Aorta (tissue), 5 donors: ENCODE data around the gene NKX1-1. TPM values are rescaled to one million over a fixed set of nuclear protein-coding genes. Genes with fewer than 3 reads are reported as not detected.

Experiments
- ATAC-seq: fragments of 200-7000 bp; cut with Tn5 transposase; one replicate; pipeline ENCODE4 v1.9.1; 2022; ENCODE audit warnings: moderate library complexity; ENCODE audit not compliant: low FRiP score
- DNase-seq, 2 donors: peaks; one replicate each; pipeline ENCODE4 v3.0.0-alpha.2; 2020
- H3K27ac ChIP-seq, 2 donors: one replicate each; pipeline ENCODE4 v1.5.1; 2013; ENCODE audit warnings: low read length in 2 of 2, mild to moderate bottlenecking in 2 of 2, moderate library complexity in 2 of 2, control low read depth in 1 of 2, inconsistent platforms in 1 of 2, low read depth in 1 of 2
- H3K27me3 ChIP-seq, 2 donors: one replicate each; pipeline ENCODE4 v1.6.1; 2013; ENCODE audit warnings: control low read depth in 1 of 2, low read length in 1 of 2, mild to moderate bottlenecking in 1 of 2, moderate library complexity in 1 of 2; ENCODE audit not compliant: insufficient read depth in 2 of 2, control insufficient read depth in 1 of 2
- H3K36me3 ChIP-seq, 2 donors: one replicate each; pipeline ENCODE4 v1.6.1; 2013; ENCODE audit warnings: control low read depth in 1 of 2, low read length in 1 of 2, mild to moderate bottlenecking in 1 of 2; ENCODE audit not compliant: insufficient read depth in 2 of 2, control insufficient read depth in 1 of 2
- H3K4me1 ChIP-seq, 2 donors: one replicate each; pipeline ENCODE4 v1.6.1; 2013; ENCODE audit warnings: low read length in 2 of 2, control low read depth in 1 of 2, mild to moderate bottlenecking in 1 of 2, moderate library complexity in 1 of 2; ENCODE audit not compliant: insufficient read depth in 2 of 2, control insufficient read depth in 1 of 2
- H3K4me3 ChIP-seq, 2 donors: one replicate each; pipeline ENCODE4 v1.5.1; 2013; ENCODE audit warnings: low read length in 2 of 2, control low read depth in 1 of 2, mild to moderate bottlenecking in 1 of 2
- H3K9me3 ChIP-seq: one replicate; pipeline ENCODE4 v1.6.1; 2013; ENCODE audit warnings: mild to moderate bottlenecking, low read length; ENCODE audit not compliant: control insufficient read depth
- WGBS, 2 donors: extraction: QIAGEN DNeasy Blood & Tissue Kit; methylation state at CpG; one replicate each; pipeline ENCODE4 v1.1.7; 2013; 5-methylcytosine and 5-hydroxymethylcytosine counted together
- intact Hi-C, 2 donors: fragments of 100-400 bp; cut with DNase I; formaldehyde crosslinking; loops; one replicate each; pipeline versions ENCODE4 v1.14.2 to v1.15.0; 2022
- long read RNA-seq, 2 donors: library from polyadenylated mRNA; unstranded; transcript quantifications; one replicate each; pipeline ENCODE4 v2.0.0, GENCODE V29; 2020 to 2021
- polyA plus RNA-seq, 2 donors: library from polyadenylated mRNA; stranded (reverse); fragments of 200-250 nt; gene quantifications; one replicate each; pipeline ENCODE4 v1.2.3, GENCODE V29; 2013
- total RNA-seq, 2 donors: library from RNA; stranded (reverse); fragmentation: NEBNext Ultra II Directional; extraction: Animal tissue kit (Norgen Biotek cat#: 25700); gene quantifications; one replicate each; pipeline ENCODE4 v1.2.1, GENCODE V29; 2021
- donor health status: healthy with polysubstance abuse.
- donor health status: Bipolar disorder and iron deficiency.
- donor health status: DM: no; HTN: no; CAD: no.
- donor health status: DM: no; HTN: no; CAD: no.
- donor health status: DM: yes; HTN: yes; CAD: no.

The NKX1-1 gene
- total RNA-seq, result not detected
- polyA plus RNA-seq, result not detected
- long read RNA-seq, donor 1, result 0 reads
- long read RNA-seq, donor 2, result 0 reads

GRCh38 chr4:1406394-1406980, at the start of gene NKX1-1:
TSS of gene NKX1-1 (minus strand) at chr4:1406442. CDS start at chr4:1406442, 0 bp downstream.
- ATAC-seq, result no peak
- 1 to 2% methylated on average over 50 to 91 of the region's 91 CpGs for WGBS, 2 donors
- Histone ChIP-seq H3K27ac (no peak within 1 kb of the TSS), H3K4me3 (no peak within 1 kb of the TSS), H3K4me1 (no peaks in the 10 kb centered on the region), H3K27me3 (no peaks in the 10 kb centered on the region), H3K36me3 (no peaks in the 10 kb centered on the region), H3K9me3 (no peaks in the 10 kb centered on the region)
- intact Hi-C loops, result no loop called here
- peak in 1 of 2 donors; percentile 56 for DNase-seq

GRCh38 chr4:1453731-1454130, 47.5 kb upstream of the NKX1-1 start:
- Histone ChIP-seq H3K27ac (no peak overlapping the region), H3K4me1 (no peaks in the 10 kb centered on the region), H3K9me3 (peaks cover 2% of the 10 kb centered on the region), H3K27me3 (no peaks in the 10 kb centered on the region), H3K36me3 (no peaks in the 10 kb centered on the region), H3K4me3 (no peak overlapping the region)
- 84 to 90% methylated on average over 2 of the region's 2 CpGs for WGBS, 2 donors
- intact Hi-C loops, result no loop called here
- ATAC-seq, result no peak
- DNase-seq, result no peak

GRCh38 chr4:1452431-1453051, 46.3 kb upstream of the NKX1-1 start:
- 49 to 67% methylated on average over 5 of the region's 5 CpGs for WGBS, 2 donors
- H3K27ac ChIP-seq, result no peak overlapping the region
- H3K4me1 ChIP-seq, result no peaks in the 10 kb centered on the region
- DNase-seq, result no peak
- ATAC-seq, result no peak
- no peaks in the 10 kb centered on the region for H3K27me3 ChIP-seq
- H3K36me3 ChIP-seq, result no peaks in the 10 kb centered on the region
- intact Hi-C loops, result no loop called here
- H3K4me3 ChIP-seq, result no peak overlapping the region
- peaks cover 2% of the 10 kb centered on the region for H3K9me3 ChIP-seq

- H3K9me3 ChIP-seq, result peaks cover 2% of the 10 kb centered on the region
- no peaks in the 10 kb centered on the region for H3K27me3 ChIP-seq
- intact Hi-C loops, result no loop called here
- no peak overlapping the region for H3K27ac ChIP-seq
- no peak overlapping the region for H3K4me3 ChIP-seq
- H3K36me3 ChIP-seq, result no peaks in the 10 kb centered on the region
- ATAC-seq (no peak), DNase-seq (no peak)
- WGBS, 2 donors, result 58 to 62% methylated on average over 3 of the region's 3 CpGs
- H3K4me1 ChIP-seq, result no peaks in the 10 kb centered on the region
These were observed 45.5 kb upstream of the NKX1-1 start for GRCh38 chr4:1451752-1452122.

- 76 to 83% methylated on average over 18 of the region's 18 CpGs for WGBS, 2 donors
- Histone ChIP-seq H3K4me3 (no peak overlapping the region), H3K27me3 (no peaks in the 10 kb centered on the region), H3K9me3 (peaks cover 2% of the 10 kb centered on the region), H3K36me3 (no peaks in the 10 kb centered on the region), H3K4me1 (no peaks in the 10 kb centered on the region), H3K27ac (no peak overlapping the region)
- no peak for ATAC-seq
- intact Hi-C loops, result no loop called here
- no peak for DNase-seq
These were observed 45.0 kb upstream of the NKX1-1 start for GRCh38 chr4:1451106-1451751.

GRCh38 chr4:1449833-1450741, 43.8 kb upstream of the NKX1-1 start:
- no peaks in the 10 kb centered on the region for H3K36me3 ChIP-seq
- no peaks in the 10 kb centered on the region for H3K4me1 ChIP-seq
- no peak overlapping the region for H3K4me3 ChIP-seq
- 74 to 81% methylated on average over 29 to 32 of the region's 32 CpGs for WGBS, 2 donors
- no peaks in the 10 kb centered on the region for H3K27me3 ChIP-seq
- DNase-seq (peak in 1 of 2 donors; percentile 52), ATAC-seq (no peak)
- intact Hi-C loops, result no loop called here
- peaks cover 2% of the 10 kb centered on the region for H3K9me3 ChIP-seq
- no peak overlapping the region for H3K27ac ChIP-seq

GRCh38 chr4:1449475-1449832, 43.2 kb upstream of the NKX1-1 start:
- H3K27me3 ChIP-seq, result no peaks in the 10 kb centered on the region
- no peak overlapping the region for H3K27ac ChIP-seq
- H3K36me3 ChIP-seq, result no peaks in the 10 kb centered on the region
- intact Hi-C loops, result no loop called here
- no peak overlapping the region for H3K4me3 ChIP-seq
- no peaks in the 10 kb centered on the region for H3K4me1 ChIP-seq
- no peak for ATAC-seq
- WGBS, 2 donors, result 42 to 48% methylated on average over 8 to 12 of the region's 12 CpGs
- no peak for DNase-seq
- peaks cover 2% of the 10 kb centered on the region for H3K9me3 ChIP-seq

- Histone ChIP-seq H3K27ac (no peak overlapping the region), H3K4me1 (no peaks in the 10 kb centered on the region), H3K9me3 (no peaks in the 10 kb centered on the region), H3K27me3 (no peaks in the 10 kb centered on the region), H3K36me3 (no peaks in the 10 kb centered on the region), H3K4me3 (no peak overlapping the region)
- DNase-seq (peak in 1 of 2 donors; percentile 70), ATAC-seq (peak; percentile 26)
- WGBS, 2 donors, result 71 to 75% methylated on average over 27 to 28 of the region's 28 CpGs
- intact Hi-C loops, result no loop called here
These were observed 42.6 kb upstream of the NKX1-1 start for GRCh38 chr4:1448589-1449420.
